NCI-H2029 (cell line): ENCODE data around the gene APOA5.

Experiments used
- DNase-seq: peaks from one replicate; lab custom pipeline; 2025; lab: John Stamatoyannopoulos, UW

Gene APOA5

GRCh38 chr11:116797816-116798215 is 6.1 kb upstream of the APOA5 start:
- no peak for DNase-seq

GRCh38 chr11:116796548-116796947 is 4.9 kb upstream of the APOA5 start:
- no peak for DNase-seq

- DNase-seq, result no peak
Measured at GRCh38 chr11:116794851-116795250, 3.2 kb upstream of the APOA5 start.

- no peak for DNase-seq
Measured at GRCh38 chr11:116793772-116794097, 2.1 kb upstream of the APOA5 start.

- no peak for DNase-seq
Measured at GRCh38 chr11:116792869-116793771, 1.4 kb upstream of the APOA5 start.

- no peak for DNase-seq
Measured at GRCh38 chr11:116792144-116792868, 627 bp upstream of the APOA5 start.

- DNase-seq, result peak; percentile 41
Measured at GRCh38 chr11:116791002-116791812, 472 bp downstream of the APOA5 start.

GRCh38 chr11:116790167-116791001 is 1.3 kb downstream of the APOA5 start:
- no peak for DNase-seq

- DNase-seq, result no peak
Measured at GRCh38 chr11:116788975-116789374, 2.7 kb downstream of the APOA5 start.

- no peak for DNase-seq
Measured at GRCh38 chr11:116788534-116788933, 3.1 kb downstream of the APOA5 start.

- peak; percentile 53 for DNase-seq
Measured at GRCh38 chr11:116787786-116788486, 3.7 kb downstream of the APOA5 start, which contains the start of gene ZPR1. TSS of gene ZPR1 (minus strand) at chr11:116788023. CDS start at chr11:116787990, 33 bp downstream.

GRCh38 chr11:116787436-116787785 is 4.3 kb downstream of the APOA5 start:
- DNase-seq, result no peak

- no peak for DNase-seq
Measured at GRCh38 chr11:116786966-116787365, 4.7 kb downstream of the APOA5 start.

GRCh38 chr11:116786326-116786725 is 5.4 kb downstream of the APOA5 start:
- no peak for DNase-seq

- DNase-seq, result no peak
Measured at GRCh38 chr11:116782728-116783127, 9.0 kb downstream of the APOA5 start.

- no peak for DNase-seq
Measured at GRCh38 chr11:116778556-116778955, 13.1 kb downstream of the APOA5 start.

- no peak for DNase-seq
Measured at GRCh38 chr11:116777056-116777455, 14.6 kb downstream of the APOA5 start.

GRCh38 chr11:116776522-116776984 is 15.1 kb downstream of the APOA5 start:
- DNase-seq, result no peak

GRCh38 chr11:116775975-116776374 is 15.7 kb downstream of the APOA5 start:
- DNase-seq, result no peak

- DNase-seq, result no peak
Measured at GRCh38 chr11:116774661-116775060, 17.0 kb downstream of the APOA5 start.
